Hepatocyte (in vitro differentiated cells): ENCODE data around the gene GALNT1.

Source experiments
- EZH2 ChIP-seq: fragments of 200-600 bp; sonication (generic); IDR thresholded peaks from 2 replicates; pipeline ENCODE4 v1.6.1; 2016; ENCODE audit warnings: antibody characterized with exemption, mild to moderate bottlenecking, borderline replicate concordance
- TF ChIP-seq, protein P1 (sequence below): fragments of 200-600 bp; sonication (generic); IDR thresholded peaks from 2 replicates; pipeline ENCODE4 v1.5.1; 2016; ENCODE audit warnings: antibody characterized with exemption, mild to moderate bottlenecking; ENCODE audit not compliant: poor library complexity

DNA sequence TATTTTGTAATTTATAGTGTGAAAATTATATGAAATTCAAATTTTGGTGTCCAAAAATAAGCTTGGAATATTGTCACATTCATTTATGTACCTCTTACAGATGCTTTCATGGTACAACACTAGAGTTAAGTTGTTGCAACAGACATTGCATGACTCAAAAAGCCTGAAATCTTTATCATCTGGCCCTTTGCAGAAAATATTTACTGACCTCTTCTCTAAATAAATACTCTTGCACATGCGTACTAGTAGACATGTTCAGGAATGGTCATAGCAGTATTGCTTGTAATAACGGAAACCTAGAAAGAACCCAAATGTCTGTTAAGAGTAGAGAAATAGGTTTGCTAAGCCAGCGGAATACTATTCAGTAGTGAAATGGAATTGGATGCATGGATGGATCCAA is 60.4 kb downstream of the GALNT1 start:
- TF ChIP-seq, protein P1, sequence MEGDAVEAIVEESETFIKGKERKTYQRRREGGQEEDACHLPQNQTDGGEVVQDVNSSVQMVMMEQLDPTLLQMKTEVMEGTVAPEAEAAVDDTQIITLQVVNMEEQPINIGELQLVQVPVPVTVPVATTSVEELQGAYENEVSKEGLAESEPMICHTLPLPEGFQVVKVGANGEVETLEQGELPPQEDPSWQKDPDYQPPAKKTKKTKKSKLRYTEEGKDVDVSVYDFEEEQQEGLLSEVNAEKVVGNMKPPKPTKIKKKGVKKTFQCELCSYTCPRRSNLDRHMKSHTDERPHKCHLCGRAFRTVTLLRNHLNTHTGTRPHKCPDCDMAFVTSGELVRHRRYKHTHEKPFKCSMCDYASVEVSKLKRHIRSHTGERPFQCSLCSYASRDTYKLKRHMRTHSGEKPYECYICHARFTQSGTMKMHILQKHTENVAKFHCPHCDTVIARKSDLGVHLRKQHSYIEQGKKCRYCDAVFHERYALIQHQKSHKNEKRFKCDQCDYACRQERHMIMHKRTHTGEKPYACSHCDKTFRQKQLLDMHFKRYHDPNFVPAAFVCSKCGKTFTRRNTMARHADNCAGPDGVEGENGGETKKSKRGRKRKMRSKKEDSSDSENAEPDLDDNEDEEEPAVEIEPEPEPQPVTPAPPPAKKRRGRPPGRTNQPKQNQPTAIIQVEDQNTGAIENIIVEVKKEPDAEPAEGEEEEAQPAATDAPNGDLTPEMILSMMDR = no peak
- TF ChIP-seq EZH2 = no peak
